ENCODE data around the gene LIPI. TPM values are rescaled to one million over a fixed set of nuclear protein-coding genes. Genes with fewer than 3 reads are reported as not detected.
"Not testable (repeated sequence)": the region's sequence is repeated elsewhere in the genome, so short reads cannot be mapped to it uniquely, and the experiment has no call there.

LIPI gene
- total RNA-seq, 1 donor from 2014 or later: not detected

DNA sequence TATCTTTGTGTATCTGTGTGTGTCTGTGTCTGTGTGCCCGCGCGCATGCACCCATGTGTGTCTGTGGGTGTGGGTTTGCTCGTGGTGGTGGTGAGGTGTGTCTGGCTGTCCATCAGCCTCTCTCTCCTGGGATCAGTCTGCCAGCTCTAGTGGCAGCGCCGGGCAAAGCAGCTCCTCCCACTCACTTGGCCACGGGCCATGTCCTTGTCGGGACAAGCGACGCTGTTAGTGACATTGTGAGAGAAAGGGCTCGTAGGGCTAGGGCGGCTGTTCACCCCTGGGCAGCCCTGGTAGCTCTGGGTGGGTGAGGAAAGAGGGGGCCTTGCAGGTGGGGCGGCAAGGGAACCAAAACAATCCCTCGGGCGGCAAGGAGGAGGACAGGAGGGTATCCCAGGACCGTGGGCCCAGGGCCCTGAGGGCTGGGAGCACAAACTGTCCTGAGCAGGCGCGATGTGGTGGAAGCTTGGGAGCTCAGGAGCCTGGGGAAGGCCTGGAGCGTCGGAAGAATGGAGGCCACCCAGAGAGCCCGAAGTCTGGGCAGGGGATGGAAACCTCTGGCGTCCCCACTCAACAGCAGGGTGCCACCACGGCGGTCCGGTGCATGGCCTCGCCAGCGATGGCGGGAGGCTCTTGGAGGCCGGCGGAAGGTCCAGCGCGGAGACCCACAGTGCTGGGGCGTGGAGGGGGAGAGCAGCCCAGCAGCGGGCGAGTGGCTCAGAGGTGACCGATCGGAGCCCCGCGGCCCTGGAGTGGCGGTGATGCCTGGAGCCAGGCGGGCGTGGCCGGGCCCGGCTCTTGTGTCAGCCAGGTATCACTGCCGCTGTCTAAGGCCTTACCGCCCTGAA lies 140.5 kb downstream of the LIPI start:
- TF ChIP-seq POLR2A (IDR thresholded peaks at IDR 0.05) (no peak), CTCF (IDR thresholded peaks at IDR 0.05) (no peak), POLR2AphosphoS5 (IDR thresholded peaks at IDR 0.05; ENCODE audit: insufficient read depth in 1 of 2, low read depth in 1 of 2) (no peak)
- H3K27me3 ChIP-seq: no peaks in the 10 kb centered on the region
- H3K9me3 ChIP-seq: no peaks in the 10 kb centered on the region
- H3K4me3 ChIP-seq: no peak overlapping the region
- H3K36me3 ChIP-seq: no peaks in the 10 kb centered on the region
- no peaks in the 10 kb centered on the region for H3K4me1 ChIP-seq
- intact Hi-C loops (cut with DNase I): no loop called here
- DNase-seq (ENCODE audit: extremely low spot score in 2 of 2): peak in 1 of 2 donors; percentile 67
- no peak overlapping the region for H3K27ac ChIP-seq

GRCh38 chr21:14064296-14064645 lies 146.5 kb downstream of the LIPI start:
- TF ChIP-seq CTCF (IDR thresholded peaks at IDR 0.05) (no peak), POLR2A (IDR thresholded peaks at IDR 0.05) (no peak), POLR2AphosphoS5 (IDR thresholded peaks at IDR 0.05; ENCODE audit: insufficient read depth in 1 of 2, low read depth in 1 of 2) (no peak)
- intact Hi-C loops (cut with DNase I): no loop called here
- Histone ChIP-seq H3K36me3 (no peaks in the 10 kb centered on the region), H3K27ac (no peak overlapping the region), H3K4me1 (no peaks in the 10 kb centered on the region), H3K9me3 (no peaks in the 10 kb centered on the region), H3K4me3 (no peak overlapping the region), H3K27me3 (no peaks in the 10 kb centered on the region)
- DNase-seq (ENCODE audit: extremely low spot score in 2 of 2): no peak

DNA sequence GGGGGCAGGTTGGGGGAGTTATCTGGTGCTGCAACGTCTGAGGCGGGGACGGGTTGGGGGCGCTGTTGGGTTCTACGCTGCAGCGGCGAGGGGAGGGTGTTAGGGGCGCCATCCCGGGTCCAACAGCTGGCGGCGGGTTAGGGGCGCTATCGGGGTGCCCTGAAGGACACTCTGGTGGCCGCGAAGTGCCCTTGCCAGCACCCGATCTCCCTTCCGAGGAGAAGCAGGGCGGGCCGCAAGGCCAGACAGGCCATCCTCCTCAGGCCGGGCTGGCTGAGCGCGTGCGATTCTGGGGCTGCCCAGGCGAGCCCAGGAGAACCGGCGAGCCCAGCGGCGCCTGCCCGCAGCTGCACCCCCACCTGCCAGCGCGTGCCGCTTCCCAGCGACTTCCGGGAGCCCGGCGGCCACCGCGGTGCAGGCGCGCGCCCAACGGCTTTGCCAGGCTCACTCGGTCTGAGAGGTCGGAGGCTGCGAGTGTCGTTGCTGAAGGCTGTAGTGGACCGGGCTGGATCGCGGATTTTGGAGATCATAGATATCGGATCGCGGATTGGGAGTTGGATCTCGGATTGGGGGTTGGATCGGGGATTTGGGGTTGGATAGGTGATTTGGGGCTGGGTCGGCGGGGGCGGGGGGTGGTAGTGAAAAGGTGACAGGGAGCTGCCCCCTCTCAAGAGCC lies 147.0 kb downstream of the LIPI start:
- H3K9me3 ChIP-seq; H3K27me3 ChIP-seq; H3K27ac ChIP-seq; H3K4me3 ChIP-seq; intact Hi-C loops (cut with DNase I); H3K4me1 ChIP-seq; H3K36me3 ChIP-seq; DNase-seq (ENCODE audit: extremely low spot score in 2 of 2): not testable (repeated sequence)

DNA sequence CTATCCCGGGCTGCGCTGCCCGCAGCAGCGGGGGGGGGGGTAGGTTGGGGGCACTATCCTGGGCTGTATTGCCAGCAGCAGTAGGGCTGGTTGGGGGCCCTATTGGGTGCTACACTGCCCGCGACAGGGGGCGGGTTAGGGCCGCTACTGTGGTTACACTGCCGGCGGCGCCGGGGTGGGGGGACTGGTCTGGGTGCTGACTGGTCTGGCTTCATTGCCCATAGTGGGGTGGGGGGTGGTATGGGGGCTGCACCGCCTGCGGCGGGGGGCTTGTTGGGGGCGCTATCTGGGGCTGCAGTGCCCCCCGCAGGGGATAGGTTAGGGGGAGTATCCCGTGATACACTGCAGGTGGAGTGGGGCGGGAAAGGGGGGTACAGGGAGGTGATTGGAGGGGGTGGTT lies 148.1 kb downstream of the LIPI start:
- intact Hi-C loops (cut with DNase I); DNase-seq (ENCODE audit: extremely low spot score in 2 of 2); H3K27ac ChIP-seq; H3K4me1 ChIP-seq; H3K9me3 ChIP-seq; H3K27me3 ChIP-seq; H3K36me3 ChIP-seq; H3K4me3 ChIP-seq: not testable (repeated sequence)

DNA sequence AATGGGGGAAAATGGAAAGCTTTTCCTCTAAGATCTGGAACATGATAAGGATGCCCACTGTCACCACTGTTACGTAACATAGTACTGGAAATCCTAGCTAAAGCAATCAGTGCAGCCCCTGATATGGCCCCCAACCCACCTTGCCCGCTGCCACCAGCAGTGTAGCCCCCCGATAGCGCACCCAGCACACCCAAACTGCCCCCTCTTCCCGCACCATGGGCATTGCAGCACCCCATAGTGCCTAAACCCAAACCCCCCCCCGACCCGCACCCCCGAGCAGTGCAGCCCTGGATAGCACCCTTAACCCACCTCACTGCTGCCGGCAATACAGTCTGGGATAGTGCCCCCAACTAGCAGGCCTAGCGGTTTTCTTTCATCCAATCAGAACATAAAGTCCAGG lies 148.9 kb downstream of the LIPI start:
- H3K4me3 ChIP-seq; H3K4me1 ChIP-seq; H3K9me3 ChIP-seq; H3K36me3 ChIP-seq; intact Hi-C loops (cut with DNase I); H3K27ac ChIP-seq; H3K27me3 ChIP-seq; DNase-seq (ENCODE audit: extremely low spot score in 2 of 2): not testable (repeated sequence)

GRCh38 chr21:14058995-14059627 lies 151.6 kb downstream of the LIPI start:
- intact Hi-C loops (cut with DNase I); H3K27ac ChIP-seq; H3K36me3 ChIP-seq: not testable (repeated sequence)

More at GRCh38 chr21:14058995-14059627, 151.6 kb downstream of the LIPI start:
- H3K4me3 ChIP-seq; H3K27me3 ChIP-seq; DNase-seq (ENCODE audit: extremely low spot score in 2 of 2); H3K9me3 ChIP-seq; H3K4me1 ChIP-seq: not testable (repeated sequence)

Small RNA genes within 50 kb of the gene (small RNA-seq; reads per million reads assigned to genes)
- gene RF01518 (not detected), gene RNA5SP488 (not detected)

Other genes starting within 250 kb of the LIPI start
- 2.5 TPM for gene RBM11, start 5.2 kb upstream of the LIPI start, total RNA-seq
- gene HSPA13, start 172.2 kb upstream of the LIPI start, total RNA-seq: 12.5 TPM

Measured in vagina (tissue), 2 donors.